Progenitor cell of endocrine pancreas (in vitro differentiated cells): ENCODE results near the gene TTC34. TPM values are rescaled to one million over a fixed set of nuclear protein-coding genes. Genes with fewer than 3 reads are reported as not detected.

Experiments used
- DNase-seq: peaks from one replicate; pipeline ENCODE4 v3.0.0; 2021; ENCODE audit warnings: low spot score; ENCODE audit not compliant: unreplicated experiment
- H3K27ac Mint-ChIP-seq: 2 replicates; pipeline ENCODE4 v1.8.0; 2021; ENCODE audit warnings: mild to moderate bottlenecking, moderate library complexity, mixed read lengths
- H3K27me3 Mint-ChIP-seq: 2 replicates; pipeline ENCODE4 v1.8.0; 2021; ENCODE audit warnings: mixed read lengths
- H3K36me3 Mint-ChIP-seq: 2 replicates; pipeline ENCODE4 v1.8.0; 2022; ENCODE audit warnings: mixed read lengths; ENCODE audit not compliant: insufficient read depth
- H3K4me1 Mint-ChIP-seq: 2 replicates; pipeline ENCODE4 v1.8.0; 2021; ENCODE audit warnings: low read depth, mixed read lengths
- H3K4me3 Mint-ChIP-seq: 2 replicates; pipeline ENCODE4 v1.8.0; 2021; ENCODE audit warnings: low read depth, mild to moderate bottlenecking, moderate library complexity, mixed read lengths
- H3K9me3 Mint-ChIP-seq: 2 replicates; pipeline ENCODE4 v1.8.0; 2021; ENCODE audit warnings: low read depth, mixed read lengths
- CTCF ChIP-seq: fragments of 200-600 bp; sonication (generic); IDR thresholded peaks from one replicate; pipeline ENCODE4 v1.5.0; 2021; ENCODE audit warnings: antibody characterized with exemption, mild to moderate bottlenecking; ENCODE audit not compliant: unreplicated experiment
- total RNA-seq: library from RNA; stranded (reverse); gene quantifications from 2 replicates; pipeline ENCODE4 v1.2.1, GENCODE V29; 2021

The TTC34 gene
- total RNA-seq, 1 donor from 2014 or later = 3.1 TPM

DNA sequence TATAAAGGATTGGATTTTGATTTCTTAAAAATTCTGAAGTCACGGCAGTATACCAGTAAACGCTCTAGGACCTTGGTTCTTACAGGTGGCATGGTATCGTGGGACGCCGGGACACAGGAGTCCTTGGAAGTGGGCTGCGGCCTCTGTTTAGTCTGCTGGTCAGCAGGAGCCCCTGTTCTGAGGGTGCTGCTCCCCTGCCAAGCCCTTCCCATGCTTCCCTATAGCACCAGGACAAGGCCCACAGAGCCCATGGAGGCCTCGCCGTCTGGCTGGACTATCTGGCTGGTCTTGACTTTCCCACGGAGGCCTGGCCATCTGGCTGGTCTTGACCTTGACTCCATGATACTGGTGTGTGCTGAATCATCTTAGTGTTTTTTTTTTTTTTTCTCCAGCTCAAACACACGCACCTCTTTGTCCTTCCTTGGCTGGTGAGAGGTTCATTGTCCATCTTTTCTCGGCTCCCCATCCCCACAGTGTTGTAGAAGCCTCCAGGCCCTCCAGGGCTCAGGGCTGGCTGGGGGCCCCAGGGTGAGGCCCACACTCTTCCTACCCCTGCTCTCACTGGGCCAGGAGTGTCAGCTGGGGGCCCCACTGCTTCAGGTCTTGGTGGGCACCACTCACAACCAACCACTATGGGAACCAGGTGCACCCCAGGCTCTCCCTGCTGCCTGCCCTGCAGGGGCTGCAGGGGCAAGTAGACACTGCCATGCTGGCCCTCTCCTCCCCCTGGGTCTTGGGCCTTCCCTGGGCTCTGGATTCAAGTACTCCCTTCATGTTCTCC, 16.5 kb upstream of the TTC34 start:
- Mint-ChIP-seq H3K27ac (no peak overlapping the region), H3K4me3 (no peak overlapping the region), H3K4me1 (no peaks in the 10 kb centered on the region), H3K9me3 (peaks cover 36% of the 10 kb centered on the region), H3K27me3 (no peaks in the 10 kb centered on the region), H3K36me3 (peaks cover 8% of the 10 kb centered on the region)
- TF ChIP-seq CTCF = no peak
- no peak for DNase-seq

- peaks cover 41% of the 10 kb centered on the region for H3K9me3 Mint-ChIP-seq
Measured at GRCh38 chr1:2816786-2817185, 15.3 kb upstream of the TTC34 start.

GRCh38 chr1:2815551-2815950, 14.1 kb upstream of the TTC34 start:
- no peak for DNase-seq
- H3K9me3 Mint-ChIP-seq = peaks cover 41% of the 10 kb centered on the region
- no peaks in the 10 kb centered on the region for H3K27me3 Mint-ChIP-seq
- H3K4me3 Mint-ChIP-seq = no peak overlapping the region
- H3K4me1 Mint-ChIP-seq = no peaks in the 10 kb centered on the region
- no peak for TF ChIP-seq CTCF
- H3K27ac Mint-ChIP-seq = no peak overlapping the region
- peaks cover 9% of the 10 kb centered on the region for H3K36me3 Mint-ChIP-seq

More at GRCh38 chr1:2816786-2817185, 15.3 kb upstream of the TTC34 start:
- Mint-ChIP-seq H3K27ac (no peak overlapping the region), H3K4me3 (no peak overlapping the region), H3K27me3 (no peaks in the 10 kb centered on the region), H3K36me3 (peaks cover 9% of the 10 kb centered on the region), H3K4me1 (no peaks in the 10 kb centered on the region)
- no peak for DNase-seq
- no peak for TF ChIP-seq CTCF

DNA sequence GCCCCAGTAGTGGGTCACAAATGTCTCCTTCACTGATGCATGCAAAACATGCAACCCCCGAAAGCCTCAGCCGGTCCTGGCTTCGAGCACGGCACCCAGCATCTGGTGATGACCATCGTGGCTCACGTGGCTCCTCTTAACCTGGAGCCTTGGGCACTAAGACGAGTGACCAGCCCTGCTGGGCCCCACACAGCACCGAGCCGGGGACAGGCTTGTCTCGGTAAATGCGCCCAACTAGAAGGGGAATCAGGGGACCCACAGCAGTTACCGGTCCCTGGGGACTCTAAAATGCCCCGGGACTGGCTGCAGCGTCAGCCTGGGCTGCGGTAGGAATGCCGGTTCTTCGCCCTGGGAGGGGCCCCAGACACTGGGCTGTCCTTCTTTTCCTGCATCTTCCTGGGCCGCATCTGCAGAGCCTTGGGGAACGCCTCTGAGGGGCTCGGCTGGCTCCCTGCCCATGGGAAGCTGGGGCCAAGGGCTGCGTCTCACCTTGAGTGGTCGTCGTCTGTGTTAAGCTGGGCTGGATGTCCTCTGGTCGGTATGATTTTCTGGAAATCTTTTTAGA, 13.1 kb upstream of the TTC34 start:
- H3K36me3 Mint-ChIP-seq = peaks cover 9% of the 10 kb centered on the region
- no peaks in the 10 kb centered on the region for H3K4me1 Mint-ChIP-seq
- H3K4me3 Mint-ChIP-seq = no peak overlapping the region
- DNase-seq = no peak
- no peak overlapping the region for H3K27ac Mint-ChIP-seq
- peaks cover 34% of the 10 kb centered on the region for H3K9me3 Mint-ChIP-seq
- no peak for TF ChIP-seq CTCF
- no peaks in the 10 kb centered on the region for H3K27me3 Mint-ChIP-seq

- Mint-ChIP-seq H3K36me3 (peaks cover 4% of the 10 kb centered on the region), H3K4me3 (no peak overlapping the region), H3K27ac (no peak overlapping the region), H3K9me3 (peaks cover 20% of the 10 kb centered on the region), H3K27me3 (no peaks in the 10 kb centered on the region), H3K4me1 (no peaks in the 10 kb centered on the region)
- no peak for TF ChIP-seq CTCF
- DNase-seq = no peak
Measured at GRCh38 chr1:2812939-2813653, 11.6 kb upstream of the TTC34 start.
